GM19372 (cell line): ENCODE results near the gene CAMTA1.

Experiments
- ATAC-seq: cut with Tn5 transposase; IDR thresholded peaks from one replicate; pipeline ENCODE4 v1.9.1; 2021; ENCODE audit warnings: mild to moderate bottlenecking, low read depth, moderate library complexity; ENCODE audit not compliant: unreplicated experiment

Gene CAMTA1

GRCh38 chr1:6991266-6991665 is 206.0 kb downstream of the CAMTA1 start:
- ATAC-seq: no peak

- ATAC-seq: no peak
Measured at GRCh38 chr1:6995789-6996188, 210.5 kb downstream of the CAMTA1 start.

- no peak for ATAC-seq
Measured at GRCh38 chr1:6996371-6996770, 211.1 kb downstream of the CAMTA1 start.

- no peak for ATAC-seq
Measured at GRCh38 chr1:6996866-6997265, 211.6 kb downstream of the CAMTA1 start.

GRCh38 chr1:6998267-6998666 is 213.0 kb downstream of the CAMTA1 start:
- no peak for ATAC-seq

- ATAC-seq: no peak
Measured at GRCh38 chr1:6999826-7000225, 214.6 kb downstream of the CAMTA1 start.

- no peak for ATAC-seq
Measured at GRCh38 chr1:7000720-7001119, 215.5 kb downstream of the CAMTA1 start.

- no peak for ATAC-seq
Measured at GRCh38 chr1:7002728-7003127, 217.5 kb downstream of the CAMTA1 start.

GRCh38 chr1:7003676-7004075 is 218.4 kb downstream of the CAMTA1 start:
- ATAC-seq: no peak

- no peak for ATAC-seq
Measured at GRCh38 chr1:7004181-7004580, 218.9 kb downstream of the CAMTA1 start.

- ATAC-seq: no peak
Measured at GRCh38 chr1:7005762-7006161, 220.5 kb downstream of the CAMTA1 start.

GRCh38 chr1:7006996-7007871 is 222.0 kb downstream of the CAMTA1 start:
- ATAC-seq: no peak

- ATAC-seq: no peak
Measured at GRCh38 chr1:7007902-7008301, 222.6 kb downstream of the CAMTA1 start.

GRCh38 chr1:7008331-7008730 is 223.1 kb downstream of the CAMTA1 start:
- no peak for ATAC-seq

GRCh38 chr1:7008975-7009740 is 223.9 kb downstream of the CAMTA1 start:
- ATAC-seq: no peak

GRCh38 chr1:7009741-7010525 is 224.7 kb downstream of the CAMTA1 start:
- ATAC-seq: no peak

GRCh38 chr1:7010534-7011200 is 225.4 kb downstream of the CAMTA1 start:
- no peak for ATAC-seq

- ATAC-seq: no peak
Measured at GRCh38 chr1:7011826-7012225, 226.6 kb downstream of the CAMTA1 start.

- no peak for ATAC-seq
Measured at GRCh38 chr1:7012461-7012924, 227.2 kb downstream of the CAMTA1 start.
